ENCODE results near the gene GAS1. TPM values are rescaled to one million over a fixed set of nuclear protein-coding genes. Genes with fewer than 3 reads are reported as not detected.
A peak's percentile ranks its signal among the peaks of the same experiment; 100 is the strongest.

Gene GAS1
- total RNA-seq, 4 donors from 2014 or later = 27.0 to 328 (median 97.9) TPM

DNA sequence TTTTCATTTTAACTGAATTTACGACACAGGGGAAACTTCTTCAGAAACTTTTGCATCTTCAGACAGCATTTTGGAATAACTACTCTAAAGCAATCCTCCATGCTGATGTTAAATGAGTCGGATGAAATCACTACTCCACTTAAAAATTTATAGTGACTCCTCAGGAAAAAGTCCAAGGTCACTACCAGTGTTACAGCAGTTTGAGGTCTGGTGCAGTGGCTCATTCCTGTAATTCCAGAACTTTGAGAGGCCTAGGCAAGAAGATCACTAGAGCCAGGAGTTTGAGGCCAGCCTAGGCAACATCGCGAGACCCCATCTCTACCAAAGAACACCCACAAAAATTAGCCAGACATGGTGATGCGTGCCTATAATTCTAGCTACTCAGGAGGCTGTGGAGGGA, 5.9 kb upstream of the GAS1 start:
- DNase-seq (ENCODE audit: low spot score) = no peak
- TF ChIP-seq, protein P1, sequence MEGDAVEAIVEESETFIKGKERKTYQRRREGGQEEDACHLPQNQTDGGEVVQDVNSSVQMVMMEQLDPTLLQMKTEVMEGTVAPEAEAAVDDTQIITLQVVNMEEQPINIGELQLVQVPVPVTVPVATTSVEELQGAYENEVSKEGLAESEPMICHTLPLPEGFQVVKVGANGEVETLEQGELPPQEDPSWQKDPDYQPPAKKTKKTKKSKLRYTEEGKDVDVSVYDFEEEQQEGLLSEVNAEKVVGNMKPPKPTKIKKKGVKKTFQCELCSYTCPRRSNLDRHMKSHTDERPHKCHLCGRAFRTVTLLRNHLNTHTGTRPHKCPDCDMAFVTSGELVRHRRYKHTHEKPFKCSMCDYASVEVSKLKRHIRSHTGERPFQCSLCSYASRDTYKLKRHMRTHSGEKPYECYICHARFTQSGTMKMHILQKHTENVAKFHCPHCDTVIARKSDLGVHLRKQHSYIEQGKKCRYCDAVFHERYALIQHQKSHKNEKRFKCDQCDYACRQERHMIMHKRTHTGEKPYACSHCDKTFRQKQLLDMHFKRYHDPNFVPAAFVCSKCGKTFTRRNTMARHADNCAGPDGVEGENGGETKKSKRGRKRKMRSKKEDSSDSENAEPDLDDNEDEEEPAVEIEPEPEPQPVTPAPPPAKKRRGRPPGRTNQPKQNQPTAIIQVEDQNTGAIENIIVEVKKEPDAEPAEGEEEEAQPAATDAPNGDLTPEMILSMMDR (IDR thresholded peaks at IDR 0.05) = no peak
- ATAC-seq (ENCODE audit: low FRiP score) = no peak

GRCh38 chr9:86948074-86948929, 996 bp upstream of the GAS1 start:
- peak; percentile 39 for DNase-seq (ENCODE audit: low spot score)
- TF ChIP-seq, protein P1 (IDR thresholded peaks at IDR 0.05) = peak in 1 of 3 donors; percentile 74
- peak; percentile 60 for ATAC-seq (ENCODE audit: low FRiP score)

- ATAC-seq (ENCODE audit: low FRiP score) (peak; percentile 17), DNase-seq (ENCODE audit: low spot score) (no peak)
- TF ChIP-seq, protein P1 (IDR thresholded peaks at IDR 0.05) = no peak
Observed at GRCh38 chr9:86946201-86947145, 833 bp downstream of the GAS1 start.

DNA sequence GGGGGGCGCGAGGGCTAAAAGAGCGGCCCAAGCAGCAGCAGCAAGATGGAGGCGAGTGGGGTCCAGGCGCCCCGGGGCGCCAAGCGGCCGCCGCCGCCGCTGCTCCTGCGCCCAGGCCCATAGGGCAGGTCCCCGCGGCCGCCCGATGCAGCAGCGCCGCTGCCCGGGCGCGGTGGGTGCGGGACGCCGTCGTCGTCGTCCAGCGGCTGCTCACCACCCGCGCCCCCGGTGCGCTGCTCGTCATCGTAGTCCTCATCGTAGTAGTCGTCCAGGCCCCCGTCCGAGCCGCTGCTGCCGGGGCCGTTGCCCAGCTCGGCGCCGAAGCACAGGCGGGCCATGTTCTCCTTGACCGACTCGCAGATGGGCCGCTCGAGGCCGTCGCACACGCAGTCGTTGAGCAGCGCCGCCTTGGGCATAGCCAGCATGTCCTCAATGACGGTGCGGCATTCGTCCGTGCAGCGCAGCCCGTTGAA, 1.5 kb downstream of the GAS1 start:
- no peak for ATAC-seq (ENCODE audit: low FRiP score)
- no peak for DNase-seq (ENCODE audit: low spot score)
- TF ChIP-seq, protein P1 (IDR thresholded peaks at IDR 0.05) = no peak

- TF ChIP-seq, protein P1 (IDR thresholded peaks at IDR 0.05) = no peak
- no peak for ATAC-seq (ENCODE audit: low FRiP score)
- no peak for DNase-seq (ENCODE audit: low spot score)
Observed at GRCh38 chr9:86944796-86945727, 2.2 kb downstream of the GAS1 start.
